NCI-H460 (cell line): ENCODE measurements around the gene IL2RA. TPM values are rescaled to one million over a fixed set of nuclear protein-coding genes. Genes with fewer than 3 reads are reported as not detected.
"Not testable (repeated sequence)": the region's sequence is repeated elsewhere in the genome, so short reads cannot be mapped to it uniquely, and the experiment has no call there.

Experiments
- DNase-seq: peaks from one replicate; pipeline ENCODE4 v3.0.0-alpha.2; 2016; ENCODE audit warnings: low read depth; ENCODE audit errors: extremely low read depth
- small RNA-seq, 2 experiments: library from RNA; depleted of rRNA; stranded (forward); fragments of <200 nt; gene quantifications; one replicate each; pipeline ENCODE3, GENCODE V24; 2014
- total RNA-seq: library from RNA; depleted of rRNA; stranded (reverse); fragments of >200 nt; shearing (Covaris generic); gene quantifications from 2 replicates; pipeline ENCODE4 v1.2.3, GENCODE V29; 2014; rRNA removed

The IL2RA gene
- total RNA-seq, 1 experiment from 2014 or later = not detected

GRCh38 chr10:5965266-5965665, 96.9 kb downstream of the IL2RA start:
- DNase-seq = no peak

- DNase-seq = no peak
Measured at GRCh38 chr10:5964736-5965135, 97.4 kb downstream of the IL2RA start.

GRCh38 chr10:5963591-5963990, 98.6 kb downstream of the IL2RA start:
- DNase-seq = no peak

DNA sequence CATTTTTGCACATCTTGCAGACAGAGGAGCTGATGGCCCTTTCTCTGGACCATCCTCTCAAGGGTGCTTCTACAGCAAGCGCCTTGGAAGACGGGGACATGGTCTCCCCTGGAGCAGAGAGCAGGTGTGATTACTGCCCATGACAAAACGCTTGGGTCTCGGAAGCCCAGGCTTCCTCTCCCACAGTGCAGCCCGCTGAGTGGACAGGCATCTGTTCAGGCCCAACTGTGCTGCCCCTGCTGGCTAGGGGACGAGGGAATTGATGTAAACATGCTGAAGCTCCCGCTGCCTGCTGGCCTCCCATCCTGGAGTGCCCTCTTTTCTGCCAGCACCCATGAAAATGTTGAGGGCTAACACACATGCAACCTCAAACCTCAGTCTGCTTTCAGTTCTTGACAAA, 99.1 kb downstream of the IL2RA start:
- no peak for DNase-seq

DNA sequence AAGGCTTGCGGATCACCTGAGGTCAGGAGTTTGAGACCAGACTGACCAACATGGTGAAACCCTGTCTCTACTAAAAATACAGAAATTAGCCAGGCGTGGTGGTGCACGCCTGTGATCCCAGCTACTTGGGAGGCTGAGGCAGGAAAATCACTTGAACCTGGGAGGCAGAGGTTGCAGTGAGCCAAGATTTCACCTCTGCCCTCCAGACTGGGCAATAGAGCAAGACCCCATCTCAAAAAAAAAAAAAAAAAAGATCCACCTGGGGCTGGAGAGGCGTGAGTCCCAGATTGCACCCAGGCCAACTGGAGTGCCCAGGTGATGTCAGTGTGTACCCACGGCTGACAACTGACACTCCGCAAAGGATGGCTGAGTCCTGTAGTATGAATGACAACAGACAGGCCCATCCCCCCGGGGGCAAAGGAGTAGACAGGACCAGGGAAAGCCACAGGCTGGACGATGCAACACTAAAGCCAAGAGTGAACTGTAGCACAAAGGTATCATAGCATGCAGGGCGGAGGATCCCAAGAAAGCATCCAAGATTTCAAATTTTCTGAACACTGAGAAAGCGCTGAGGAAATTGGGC, 99.7 kb downstream of the IL2RA start:
- DNase-seq = not testable (repeated sequence)

DNA sequence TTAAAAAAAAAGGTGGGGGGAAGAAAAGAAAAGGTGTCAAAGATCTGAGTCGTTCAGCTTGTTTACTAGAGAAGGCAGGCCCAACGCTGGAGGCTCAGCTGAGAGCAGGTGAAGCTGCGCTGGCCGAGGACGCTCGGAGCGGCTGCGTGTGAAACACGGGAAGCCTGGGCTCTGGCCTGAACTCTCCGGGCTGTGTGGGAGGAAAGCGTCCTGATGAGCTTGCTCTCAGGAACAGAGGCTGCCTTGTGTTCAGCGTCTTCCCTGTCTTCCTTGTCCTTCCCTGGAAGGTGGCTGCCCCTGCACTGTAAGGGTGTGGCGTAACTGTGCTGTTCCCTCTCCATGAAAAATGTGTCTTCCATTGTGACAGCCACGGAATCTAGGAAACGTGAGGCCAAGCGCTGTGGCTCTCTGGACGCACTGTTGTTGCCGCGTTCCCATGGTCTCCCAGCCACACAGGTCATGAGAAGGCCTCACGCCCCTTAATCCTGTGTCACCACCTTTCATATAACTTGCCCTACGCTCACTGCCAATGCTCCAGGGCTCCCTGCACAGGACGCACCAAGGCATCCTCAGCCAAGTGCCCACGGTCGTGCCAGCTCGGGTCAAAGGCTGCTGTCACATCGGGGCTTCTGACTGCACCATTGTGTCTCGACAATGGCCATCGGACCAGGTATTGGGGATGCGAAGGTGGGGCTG, 100.6 kb downstream of the IL2RA start:
- no peak for DNase-seq

- not testable (repeated sequence) for DNase-seq
Measured at GRCh38 chr10:5960973-5961275, 101.2 kb downstream of the IL2RA start.

Small RNA genes lying within 50 kb of the gene (small RNA-seq; reads per million reads assigned to genes)
- gene RF00397 = 0 reads per million in 2 experiments

Other genes starting within 250 kb of the IL2RA start
- gene GDI2, start 248.9 kb downstream of the IL2RA start, total RNA-seq = 250 and 279 TPM in 2 replicates
- 5.5 and 5.8 TPM in 2 replicates for gene ANKRD16, start 172.5 kb downstream of the IL2RA start, total RNA-seq
- gene FBH1, start 172.1 kb downstream of the IL2RA start, total RNA-seq = 30.8 and 37.9 TPM in 2 replicates
- 10.6 and 13.3 TPM in 2 replicates for gene IL15RA, start 84.8 kb downstream of the IL2RA start, total RNA-seq
- gene RBM17, start 26.7 kb upstream of the IL2RA start, total RNA-seq = 33.8 and 40.2 TPM in 2 replicates
- gene PFKFB3, start 140.6 kb upstream of the IL2RA start, total RNA-seq = 15.0 and 15.1 TPM in 2 replicates